HepG2 (cell line): ENCODE data around the gene CTPS2. TPM values are rescaled to one million over a fixed set of nuclear protein-coding genes. Genes with fewer than 3 reads are reported as not detected.

ENCODE experiments used
- ATAC-seq: fragments of 200-7000 bp; cut with Tn5 transposase; 3 replicates; pipeline ENCODE4 v1.9.1; 2020; ENCODE audit warnings: mild to moderate bottlenecking, moderate library complexity
- BruUV-seq: library from RNA; stranded (reverse); fragments of 400-500 nt; replicated peaks from 2 replicates; lab custom pipeline; 2021; lab: Mats Ljungman, UMichigan
- CTCF ChIA-PET: fragments of 300-600 bp; formaldehyde crosslinking; extraction: SDS; loops from one replicate; lab custom pipeline; 2021; ENCODE audit warnings: low total read pairs, inconsistent platforms, low intra/inter-chr PET ratio; lab: Yijun Ruan, JAX
- POLR2A ChIA-PET: fragments of 350-600 bp; sonication (Branson Sonifier 250); formaldehyde crosslinking; loops from one replicate; lab custom pipeline; 2020; ENCODE audit warnings: antibody characterized with exemption, inconsistent platforms; lab: Yijun Ruan, JAX
- DNase-seq: peaks from one replicate; pipeline ENCODE4 v3.0.0-alpha.2; 2015; ENCODE audit warnings: low spot score
- FAIRE-seq: peaks from 3 replicates; lab custom pipeline; 2011; peaks lifted over from hg19 to GRCh38; lab: Jason Lieb, UNC
- H2AFZ ChIP-seq: one replicate; pipeline ENCODE4 v1.6.1; 2011; ENCODE audit warnings: low read length, inconsistent platforms
- H3K27ac ChIP-seq: fragments of 300-600 bp; 3 replicates; pipeline ENCODE4 v1.8.0; 2011; ENCODE audit warnings: mixed run types, mild to moderate bottlenecking, mixed read lengths, low read length, inconsistent platforms; ENCODE audit not compliant: insufficient read depth; ENCODE audit errors: extremely low read length
- H3K27me3 ChIP-seq, 2 experiments: fragments of 200-600 bp in 1 of 2; 2 replicates in 1 of 2; 3 replicates in 1 of 2; pipeline versions ENCODE4 v1.6.0 to v1.8.0; 2011; ENCODE audit warnings: low read length in 2 of 2, mild to moderate bottlenecking in 2 of 2, moderate library complexity in 2 of 2, inconsistent platforms in 1 of 2; ENCODE audit not compliant: insufficient read depth in 2 of 2, control insufficient read depth in 1 of 2
- H3K36me3 ChIP-seq, 2 experiments: fragments of 200-600 bp in 1 of 2; replicated peaks in 1 of 2; 2 replicates in 1 of 2; 3 replicates in 1 of 2; pipeline versions ENCODE4 v1.5.1 to v1.8.0; 2011; ENCODE audit warnings: low read length in 2 of 2, inconsistent platforms in 1 of 2; ENCODE audit not compliant: insufficient read depth in 2 of 2, control insufficient read depth in 1 of 2
- H3K4me1 ChIP-seq: 2 replicates; pipeline ENCODE4 v1.5.1; 2012; ENCODE audit warnings: low read length, inconsistent platforms; ENCODE audit not compliant: insufficient read depth
- H3K4me2 ChIP-seq: 2 replicates; pipeline ENCODE4 v1.6.0; 2011; ENCODE audit warnings: low read depth, low read length, inconsistent platforms
- H3K4me3 ChIP-seq, 3 experiments: fragments of 200-600 bp in 1 of 3; sonication (generic), shearing (Covaris generic) in 1 of 3; replicated peaks in 1 of 3; 2 replicates each; pipeline ENCODE4 v1.5.1; 2011 to 2016; ENCODE audit warnings: low read length in 3 of 3, inconsistent platforms in 2 of 3, low read depth in 2 of 3, mild to moderate bottlenecking in 2 of 3, control low read depth in 1 of 3, mixed read lengths in 1 of 3; ENCODE audit not compliant: insufficient read depth in 1 of 3
- H3K79me2 ChIP-seq: one replicate; pipeline ENCODE4 v1.6.1; 2011; ENCODE audit warnings: low read length, inconsistent platforms; ENCODE audit not compliant: insufficient read depth
- H3K9ac ChIP-seq: 2 replicates; pipeline ENCODE4 v1.6.0; 2011; ENCODE audit warnings: mild to moderate bottlenecking, low read depth, low read length, inconsistent platforms; ENCODE audit not compliant: insufficient read depth
- H3K9me3 ChIP-seq: 2 replicates; pipeline ENCODE4 v1.5.1; 2012; ENCODE audit warnings: mild to moderate bottlenecking, low read length
- H4K20me1 ChIP-seq: 2 replicates; pipeline ENCODE4 v1.6.0; 2011; ENCODE audit warnings: inconsistent platforms, mild to moderate bottlenecking, low read length, moderate library complexity; ENCODE audit not compliant: insufficient read depth
- NBN ChIP-seq: fragments of 450-650 bp; conservative IDR thresholded peaks from 2 replicates; pipeline ENCODE4 v1.6.1; 2017
- ZEB1 ChIP-seq: IDR thresholded peaks from 2 replicates; pipeline ENCODE4 v1.6.1; 2012; ENCODE audit warnings: mild to moderate bottlenecking, low read depth, inconsistent platforms; ENCODE audit not compliant: insufficient replicate concordance
- ZFX ChIP-seq: sonication (generic); formaldehyde crosslinking; IDR thresholded peaks from 2 replicates; pipeline ENCODE4 v1.4.0; 2020; ENCODE audit warnings: mild to moderate bottlenecking, low read depth, missing genetic modification reagents, moderate library complexity
- ZNF263 ChIP-seq: sonication (generic); formaldehyde crosslinking; IDR thresholded peaks from 2 replicates; pipeline ENCODE4 v1.4.0; 2020; ENCODE audit warnings: missing genetic modification reagents
- ZNF432 ChIP-seq: sonication (generic); formaldehyde crosslinking; IDR thresholded peaks from 2 replicates; pipeline ENCODE4 v1.5.0; 2020; ENCODE audit warnings: missing genetic modification reagents, mild to moderate bottlenecking, borderline replicate concordance
- ZNF772 ChIP-seq: sonication (generic); formaldehyde crosslinking; IDR thresholded peaks from 2 replicates; pipeline ENCODE4 v1.5.0; 2020; ENCODE audit warnings: mild to moderate bottlenecking, missing genetic modification reagents
- ZSCAN9 ChIP-seq: IDR thresholded peaks from 2 replicates; pipeline ENCODE4 v1.6.1; 2016; ENCODE audit warnings: borderline replicate concordance
- WGBS: methylation state at CpG from one replicate; pipeline ENCODE4 v1.1.6; 2017; ENCODE audit warnings: low lambda C conversion rate; 5-methylcytosine and 5-hydroxymethylcytosine counted together
- in situ Hi-C: cut with HindIII; loops from 2 replicates; pipeline ENCODE4 v1.10.0; 2017; ENCODE audit warnings: low pct_unique_long_range_greater_than_20kb; ENCODE audit not compliant: extremely low pct_ligation_motif_present
- intact Hi-C: fragments of 100-400 bp; cut with micrococcal nuclease; formaldehyde crosslinking; loops from one replicate; pipeline ENCODE4 v1.10.0; 2022; ENCODE audit not compliant: unreplicated experiment
- polyA plus RNA-seq, 8 experiments: library from polyadenylated mRNA; depleted of rRNA in 3 of 8; stranded (reverse) in 7 of 8; unstranded in 1 of 8; fragments of >200 nt; fragmentation: Illumina TruSeq in 4 of 8; extraction: Trizol in 4 of 8; gene quantifications; 2 replicates each; pipeline versions ENCODE4 v1.2.1 to v1.2.3, GENCODE V29; 2011 to 2016; ENCODE audit warnings: low read depth in 4 of 8, missing spikeins in 1 of 8, mixed read lengths in 1 of 8; ENCODE audit not compliant: insufficient read depth in 1 of 8
- total RNA-seq, 5 experiments: library from RNA; depleted of rRNA; stranded (reverse); fragments of >200 nt; fragmentation: Illumina TruSeq; extraction: Trizol; gene quantifications; 2 replicates each; pipeline ENCODE4 v1.2.3, GENCODE V29; 2016; ENCODE audit warnings: low read depth in 1 of 5
- TF ChIP-seq, protein P1 (sequence below): sonication (generic); formaldehyde crosslinking; IDR thresholded peaks from 2 replicates; pipeline ENCODE4 v1.4.0; 2020; ENCODE audit warnings: missing genetic modification reagents, borderline replicate concordance
- TF ChIP-seq, protein P2 (sequence below), 2 experiments: sonication (generic) in 1 of 2; formaldehyde crosslinking in 1 of 2; IDR thresholded peaks; 2 replicates each; pipeline versions ENCODE4 v1.6.1 to v1.9.0; 2014 to 2022; ENCODE audit warnings: antibody characterized with exemption in 1 of 2, borderline replicate concordance in 1 of 2, inconsistent platforms in 1 of 2, low read depth in 1 of 2, missing genetic modification reagents in 1 of 2
- TF ChIP-seq, protein P3 (sequence below): sonication (generic); formaldehyde crosslinking; conservative IDR thresholded peaks from 2 replicates; pipeline ENCODE4 v1.4.0; 2020; ENCODE audit warnings: mild to moderate bottlenecking, missing genetic modification reagents, moderate library complexity

CTPS2 gene
- total and polyA plus RNA-seq, 2 of the 13 experiments (the other 11 are each of a cell fraction or from before 2014, with no cell fraction given) = 10.3 to 26.1 TPM

DNA sequence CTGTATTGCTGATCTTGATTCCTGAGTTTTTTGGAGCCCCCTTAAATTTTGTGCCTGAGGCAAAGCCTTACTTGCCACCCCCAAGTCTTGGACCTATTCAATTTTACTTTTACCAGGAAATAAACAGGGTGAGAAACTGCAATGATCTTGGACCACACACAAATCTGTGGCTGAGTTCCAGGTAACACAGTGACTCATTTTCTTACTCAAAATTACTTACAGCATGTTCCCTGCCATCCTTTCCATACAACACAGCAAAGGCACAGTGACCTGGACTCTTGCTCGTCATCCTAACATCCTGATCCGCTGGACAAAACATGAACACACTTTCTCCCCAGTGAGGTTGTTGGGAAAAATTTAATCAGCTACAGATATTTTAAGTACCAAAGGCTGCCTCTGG is 123.3 kb downstream of the CTPS2 start:
- in situ Hi-C loops = no loop called here
- Histone ChIP-seq H3K4me1 (no peaks in the 10 kb centered on the region), H3K9me3 (no peaks in the 10 kb centered on the region), H3K36me3 (no peaks in the 10 kb centered on the region), H3K27ac (no peak overlapping the region), H4K20me1 (no peaks in the 10 kb centered on the region), H2AFZ (no peak overlapping the region), H3K4me2 (no peak overlapping the region), H3K4me3 (no peak overlapping the region), H3K79me2 (no peaks in the 10 kb centered on the region), H3K9ac (no peak overlapping the region), H3K27me3 (no peaks in the 10 kb centered on the region)
- no peak for FAIRE-seq
- no TSS peak for BruUV-seq
- 94% methylated on average over 2 of the region's 2 CpGs for WGBS
- intact Hi-C loops = no loop called here
- CTCF ChIA-PET = no interaction called here
- POLR2A ChIA-PET = no interaction called here
- no peak for DNase-seq
- no peak for ATAC-seq
- no peak for TF ChIP-seq ZSCAN9 (CRISPR knock-in tag)
- no peak for TF ChIP-seq ZFX
- no peak for TF ChIP-seq ZNF772 (CRISPR knock-in tag)
- TF ChIP-seq, protein P1, sequence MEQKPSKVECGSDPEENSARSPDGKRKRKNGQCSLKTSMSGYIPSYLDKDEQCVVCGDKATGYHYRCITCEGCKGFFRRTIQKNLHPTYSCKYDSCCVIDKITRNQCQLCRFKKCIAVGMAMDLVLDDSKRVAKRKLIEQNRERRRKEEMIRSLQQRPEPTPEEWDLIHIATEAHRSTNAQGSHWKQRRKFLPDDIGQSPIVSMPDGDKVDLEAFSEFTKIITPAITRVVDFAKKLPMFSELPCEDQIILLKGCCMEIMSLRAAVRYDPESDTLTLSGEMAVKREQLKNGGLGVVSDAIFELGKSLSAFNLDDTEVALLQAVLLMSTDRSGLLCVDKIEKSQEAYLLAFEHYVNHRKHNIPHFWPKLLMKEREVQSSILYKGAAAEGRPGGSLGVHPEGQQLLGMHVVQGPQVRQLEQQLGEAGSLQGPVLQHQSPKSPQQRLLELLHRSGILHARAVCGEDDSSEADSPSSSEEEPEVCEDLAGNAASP = no peak
- TF ChIP-seq, protein P2, sequence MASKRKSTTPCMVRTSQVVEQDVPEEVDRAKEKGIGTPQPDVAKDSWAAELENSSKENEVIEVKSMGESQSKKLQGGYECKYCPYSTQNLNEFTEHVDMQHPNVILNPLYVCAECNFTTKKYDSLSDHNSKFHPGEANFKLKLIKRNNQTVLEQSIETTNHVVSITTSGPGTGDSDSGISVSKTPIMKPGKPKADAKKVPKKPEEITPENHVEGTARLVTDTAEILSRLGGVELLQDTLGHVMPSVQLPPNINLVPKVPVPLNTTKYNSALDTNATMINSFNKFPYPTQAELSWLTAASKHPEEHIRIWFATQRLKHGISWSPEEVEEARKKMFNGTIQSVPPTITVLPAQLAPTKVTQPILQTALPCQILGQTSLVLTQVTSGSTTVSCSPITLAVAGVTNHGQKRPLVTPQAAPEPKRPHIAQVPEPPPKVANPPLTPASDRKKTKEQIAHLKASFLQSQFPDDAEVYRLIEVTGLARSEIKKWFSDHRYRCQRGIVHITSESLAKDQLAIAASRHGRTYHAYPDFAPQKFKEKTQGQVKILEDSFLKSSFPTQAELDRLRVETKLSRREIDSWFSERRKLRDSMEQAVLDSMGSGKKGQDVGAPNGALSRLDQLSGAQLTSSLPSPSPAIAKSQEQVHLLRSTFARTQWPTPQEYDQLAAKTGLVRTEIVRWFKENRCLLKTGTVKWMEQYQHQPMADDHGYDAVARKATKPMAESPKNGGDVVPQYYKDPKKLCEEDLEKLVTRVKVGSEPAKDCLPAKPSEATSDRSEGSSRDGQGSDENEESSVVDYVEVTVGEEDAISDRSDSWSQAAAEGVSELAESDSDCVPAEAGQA (IDR thresholded peaks at IDR 0.05; ENCODE audit: low read depth) = no peak
- TF ChIP-seq, protein P2 (CRISPR knock-in tag; IDR thresholded peaks at IDR 0.05; ENCODE audit: borderline replicate concordance) = no peak
- TF ChIP-seq ZEB1 = no peak
- TF ChIP-seq ZNF432 (CRISPR knock-in tag) = no peak
- TF ChIP-seq, protein P3, sequence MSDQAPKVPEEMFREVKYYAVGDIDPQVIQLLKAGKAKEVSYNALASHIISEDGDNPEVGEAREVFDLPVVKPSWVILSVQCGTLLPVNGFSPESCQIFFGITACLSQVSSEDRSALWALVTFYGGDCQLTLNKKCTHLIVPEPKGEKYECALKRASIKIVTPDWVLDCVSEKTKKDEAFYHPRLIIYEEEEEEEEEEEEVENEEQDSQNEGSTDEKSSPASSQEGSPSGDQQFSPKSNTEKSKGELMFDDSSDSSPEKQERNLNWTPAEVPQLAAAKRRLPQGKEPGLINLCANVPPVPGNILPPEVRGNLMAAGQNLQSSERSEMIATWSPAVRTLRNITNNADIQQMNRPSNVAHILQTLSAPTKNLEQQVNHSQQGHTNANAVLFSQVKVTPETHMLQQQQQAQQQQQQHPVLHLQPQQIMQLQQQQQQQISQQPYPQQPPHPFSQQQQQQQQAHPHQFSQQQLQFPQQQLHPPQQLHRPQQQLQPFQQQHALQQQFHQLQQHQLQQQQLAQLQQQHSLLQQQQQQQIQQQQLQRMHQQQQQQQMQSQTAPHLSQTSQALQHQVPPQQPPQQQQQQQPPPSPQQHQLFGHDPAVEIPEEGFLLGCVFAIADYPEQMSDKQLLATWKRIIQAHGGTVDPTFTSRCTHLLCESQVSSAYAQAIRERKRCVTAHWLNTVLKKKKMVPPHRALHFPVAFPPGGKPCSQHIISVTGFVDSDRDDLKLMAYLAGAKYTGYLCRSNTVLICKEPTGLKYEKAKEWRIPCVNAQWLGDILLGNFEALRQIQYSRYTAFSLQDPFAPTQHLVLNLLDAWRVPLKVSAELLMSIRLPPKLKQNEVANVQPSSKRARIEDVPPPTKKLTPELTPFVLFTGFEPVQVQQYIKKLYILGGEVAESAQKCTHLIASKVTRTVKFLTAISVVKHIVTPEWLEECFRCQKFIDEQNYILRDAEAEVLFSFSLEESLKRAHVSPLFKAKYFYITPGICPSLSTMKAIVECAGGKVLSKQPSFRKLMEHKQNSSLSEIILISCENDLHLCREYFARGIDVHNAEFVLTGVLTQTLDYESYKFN (CRISPR knock-in tag) = no peak
- TF ChIP-seq ZNF263 (CRISPR knock-in tag) = no peak
- TF ChIP-seq NBN = no peak
